Activated T-cell treated with anti-CD3 and anti-CD28 coated beads, Interleukin-2, amount 50 U/mL, for 4 hours (primary cell): ENCODE measurements around the gene FA2H. TPM values are rescaled to one million over a fixed set of nuclear protein-coding genes. Genes with fewer than 3 reads are reported as not detected.
A peak's percentile ranks its signal among the peaks of the same experiment; 100 is the strongest.
"Not testable (repeated sequence)": the region's sequence is repeated elsewhere in the genome, so short reads cannot be mapped to it uniquely, and the experiment has no call there.

Experiments
- ATAC-seq, 2 donors: fragments of 200-7000 bp; cut with Tn5 transposase; one replicate each; pipeline ENCODE4 v1.10.0; 2021
- DNase-seq: peaks from one replicate; pipeline ENCODE4 v3.0.0-alpha.2; 2020
- H3K27me3 Mint-ChIP-seq: one replicate; pipeline ENCODE4 v1.8.0; 2021; ENCODE audit warnings: low read depth, mixed read lengths
- H3K36me3 Mint-ChIP-seq: one replicate; pipeline ENCODE4 v1.8.0; 2022; ENCODE audit warnings: mixed read lengths; ENCODE audit not compliant: insufficient read depth
- H3K4me1 Mint-ChIP-seq: one replicate; pipeline ENCODE4 v1.8.0; 2021; ENCODE audit warnings: low read depth, mixed read lengths
- H3K4me3 Mint-ChIP-seq: one replicate; pipeline ENCODE4 v1.8.0; 2021; ENCODE audit warnings: mild to moderate bottlenecking, moderate library complexity, mixed read lengths
- H3K9me3 Mint-ChIP-seq: one replicate; pipeline ENCODE4 v1.8.0; 2021; ENCODE audit warnings: mixed read lengths
- total RNA-seq, 3 donors: library from RNA; stranded (reverse); gene quantifications; one replicate each; pipeline ENCODE4 v1.2.1, GENCODE V29; 2021

FA2H gene
- total RNA-seq, 3 donors from 2014 or later: 0.43 TPM; not detected in 2

DNA sequence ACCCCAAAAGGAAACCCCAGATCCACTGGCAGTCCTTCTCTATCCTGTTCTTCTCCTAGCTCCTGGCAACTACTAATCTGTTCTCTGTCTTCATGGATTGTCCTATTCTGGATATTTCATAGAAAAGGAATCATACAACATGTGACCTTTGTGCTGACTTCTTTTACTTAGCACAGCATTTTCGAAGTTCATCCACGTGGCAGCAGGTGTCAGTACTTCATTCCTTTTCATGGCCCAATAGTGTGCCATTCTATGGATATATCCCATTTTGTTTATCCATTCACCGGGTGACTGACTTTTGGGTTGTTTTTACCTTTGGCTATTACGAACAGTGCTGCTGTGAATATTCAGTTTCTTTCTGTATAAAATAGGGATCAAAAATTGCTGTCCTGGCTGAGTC, 10.4 kb upstream of the FA2H start:
- Mint-ChIP-seq H3K27me3 (peaks cover 9% of the 10 kb centered on the region), H3K4me1 (no peaks in the 10 kb centered on the region), H3K36me3 (peaks cover 1% of the 10 kb centered on the region), H3K9me3 (no peaks in the 10 kb centered on the region), H3K4me3 (no peak overlapping the region)
- ATAC-seq: no peak
- DNase-seq: no peak

DNA sequence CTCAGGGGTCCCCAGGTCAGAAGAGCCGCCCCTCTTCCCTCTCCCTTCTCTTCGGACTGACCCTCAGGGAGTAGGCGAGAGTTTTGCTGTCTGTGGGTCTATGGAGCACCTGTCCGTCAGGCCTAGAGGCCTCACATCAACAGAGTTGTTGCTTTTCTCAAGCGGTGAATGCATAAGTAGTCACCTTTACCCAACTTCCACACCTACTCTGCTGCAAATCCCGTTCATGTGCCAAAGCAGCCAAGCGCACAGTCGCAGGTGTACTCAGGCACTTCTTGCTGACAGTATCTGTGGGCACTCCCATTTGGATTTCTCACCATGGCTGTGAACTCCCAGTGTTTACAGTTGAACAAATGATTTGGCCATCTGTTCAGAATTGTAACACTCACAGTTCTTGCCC, 4.0 kb upstream of the FA2H start:
- ATAC-seq (no peak), DNase-seq (no peak)
- no peaks in the 10 kb centered on the region for H3K36me3 Mint-ChIP-seq
- H3K9me3 Mint-ChIP-seq: no peaks in the 10 kb centered on the region
- H3K4me3 Mint-ChIP-seq: no peak overlapping the region
- H3K4me1 Mint-ChIP-seq: peaks cover 10% of the 10 kb centered on the region
- peaks cover 24% of the 10 kb centered on the region for H3K27me3 Mint-ChIP-seq

- Mint-ChIP-seq H3K36me3 (no peaks in the 10 kb centered on the region), H3K27me3 (peaks cover 38% of the 10 kb centered on the region), H3K4me1 (peaks cover 10% of the 10 kb centered on the region), H3K4me3 (no peak overlapping the region), H3K9me3 (no peaks in the 10 kb centered on the region)
- DNase-seq: no peak
- no peak for ATAC-seq
Observed at GRCh38 chr16:74776926-74777325, 2.3 kb upstream of the FA2H start.

- ATAC-seq: no peak
- no peaks in the 10 kb centered on the region for H3K36me3 Mint-ChIP-seq
- H3K4me3 Mint-ChIP-seq: peak overlapping the region; percentile 3
- no peaks in the 10 kb centered on the region for H3K9me3 Mint-ChIP-seq
- peaks cover 10% of the 10 kb centered on the region for H3K4me1 Mint-ChIP-seq
- H3K27me3 Mint-ChIP-seq: peaks cover 39% of the 10 kb centered on the region
- DNase-seq: no peak
Observed at GRCh38 chr16:74775255-74775654, 635 bp upstream of the FA2H start.

DNA sequence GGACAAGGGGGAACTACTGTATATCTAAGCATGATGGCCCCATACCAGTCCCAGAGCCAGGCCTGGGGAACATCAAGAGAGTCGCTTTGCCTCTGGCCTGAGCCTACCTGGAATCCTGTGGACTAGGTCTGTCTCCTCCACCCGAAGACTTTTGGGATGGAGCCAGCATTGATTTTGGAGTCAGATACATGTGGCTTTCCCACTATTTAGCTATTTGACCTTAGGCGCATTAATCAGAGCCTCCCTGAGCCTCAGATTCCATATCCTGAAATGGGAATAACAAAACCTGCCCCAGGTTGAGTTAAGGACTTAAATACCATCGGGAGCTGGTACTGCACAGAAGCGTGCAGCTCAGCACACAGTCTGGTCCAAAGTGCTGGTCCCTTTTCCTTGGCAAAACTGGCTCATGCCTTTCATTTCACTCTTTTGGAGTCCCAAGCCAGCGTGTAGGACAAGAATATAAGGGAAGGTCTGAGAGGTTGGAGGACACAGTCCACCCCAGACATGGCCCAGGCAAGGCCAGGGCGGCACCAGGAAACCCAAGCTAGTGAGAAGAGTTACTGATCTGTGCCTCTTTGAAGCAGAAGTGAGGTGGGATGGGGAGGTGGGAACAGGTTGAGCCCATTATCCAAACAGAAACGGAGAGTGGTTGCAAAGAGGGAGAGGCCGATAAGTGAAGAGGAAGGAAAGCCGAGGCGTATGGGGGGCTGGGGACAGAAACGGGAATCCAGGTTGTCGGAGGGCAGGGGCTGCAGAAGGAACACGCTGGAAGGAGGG, 986 bp downstream of the FA2H start:
- Mint-ChIP-seq H3K4me3 (peak overlapping the region; percentile 64), H3K36me3 (no peaks in the 10 kb centered on the region), H3K9me3 (no peaks in the 10 kb centered on the region), H3K27me3 (peaks cover 39% of the 10 kb centered on the region), H3K4me1 (peaks cover 10% of the 10 kb centered on the region)
- ATAC-seq (no peak), DNase-seq (no peak)

GRCh38 chr16:74771656-74772315, 2.8 kb downstream of the FA2H start:
- ATAC-seq (no peak), DNase-seq (no peak)
- Mint-ChIP-seq H3K4me1 (peaks cover 10% of the 10 kb centered on the region), H3K27me3 (peaks cover 43% of the 10 kb centered on the region), H3K4me3 (no peak overlapping the region), H3K9me3 (no peaks in the 10 kb centered on the region), H3K36me3 (no peaks in the 10 kb centered on the region)

- ATAC-seq (no peak), DNase-seq (no peak)
- Mint-ChIP-seq H3K27me3 (peaks cover 47% of the 10 kb centered on the region), H3K9me3 (no peaks in the 10 kb centered on the region), H3K4me1 (peaks cover 10% of the 10 kb centered on the region), H3K36me3 (no peaks in the 10 kb centered on the region), H3K4me3 (no peak overlapping the region)
Observed at GRCh38 chr16:74770831-74771526, 3.6 kb downstream of the FA2H start.

- no peaks in the 10 kb centered on the region for H3K36me3 Mint-ChIP-seq
- peaks cover 6% of the 10 kb centered on the region for H3K4me1 Mint-ChIP-seq
- H3K27me3 Mint-ChIP-seq: peaks cover 48% of the 10 kb centered on the region
- no peak for DNase-seq
- no peak overlapping the region for H3K4me3 Mint-ChIP-seq
- no peaks in the 10 kb centered on the region for H3K9me3 Mint-ChIP-seq
- no peak for ATAC-seq
Observed at GRCh38 chr16:74769586-74770190, 4.9 kb downstream of the FA2H start.

GRCh38 chr16:74768239-74768638, 6.4 kb downstream of the FA2H start:
- no peak for ATAC-seq
- Mint-ChIP-seq H3K27me3 (peaks cover 44% of the 10 kb centered on the region), H3K9me3 (no peaks in the 10 kb centered on the region), H3K4me1 (no peaks in the 10 kb centered on the region), H3K4me3 (no peak overlapping the region), H3K36me3 (no peaks in the 10 kb centered on the region)
- DNase-seq: no peak

GRCh38 chr16:74767749-74768148, 6.9 kb downstream of the FA2H start:
- H3K27me3 Mint-ChIP-seq: peaks cover 41% of the 10 kb centered on the region
- H3K9me3 Mint-ChIP-seq: no peaks in the 10 kb centered on the region
- H3K36me3 Mint-ChIP-seq: no peaks in the 10 kb centered on the region
- ATAC-seq (no peak), DNase-seq (no peak)
- H3K4me3 Mint-ChIP-seq: no peak overlapping the region
- no peaks in the 10 kb centered on the region for H3K4me1 Mint-ChIP-seq

- Mint-ChIP-seq H3K4me3 (no peak overlapping the region), H3K27me3 (peaks cover 40% of the 10 kb centered on the region), H3K4me1 (no peaks in the 10 kb centered on the region), H3K36me3 (no peaks in the 10 kb centered on the region), H3K9me3 (no peaks in the 10 kb centered on the region)
- ATAC-seq: no peak
- DNase-seq: no peak
Observed at GRCh38 chr16:74766729-74767128, 7.9 kb downstream of the FA2H start.

GRCh38 chr16:74764184-74764583, 10.4 kb downstream of the FA2H start:
- ATAC-seq, H3K9me3 Mint-ChIP-seq, DNase-seq, H3K36me3 Mint-ChIP-seq, H3K4me1 Mint-ChIP-seq, H3K4me3 Mint-ChIP-seq: not testable (repeated sequence)
- H3K27me3 Mint-ChIP-seq: peaks cover 43% of the 10 kb centered on the region

GRCh38 chr16:74761665-74762064, 13.0 kb downstream of the FA2H start:
- DNase-seq (no peak), ATAC-seq (no peak)
- no peak overlapping the region for H3K4me3 Mint-ChIP-seq
- no peaks in the 10 kb centered on the region for H3K36me3 Mint-ChIP-seq
- peaks cover 35% of the 10 kb centered on the region for H3K27me3 Mint-ChIP-seq
- H3K9me3 Mint-ChIP-seq: no peaks in the 10 kb centered on the region
- H3K4me1 Mint-ChIP-seq: no peaks in the 10 kb centered on the region

DNA sequence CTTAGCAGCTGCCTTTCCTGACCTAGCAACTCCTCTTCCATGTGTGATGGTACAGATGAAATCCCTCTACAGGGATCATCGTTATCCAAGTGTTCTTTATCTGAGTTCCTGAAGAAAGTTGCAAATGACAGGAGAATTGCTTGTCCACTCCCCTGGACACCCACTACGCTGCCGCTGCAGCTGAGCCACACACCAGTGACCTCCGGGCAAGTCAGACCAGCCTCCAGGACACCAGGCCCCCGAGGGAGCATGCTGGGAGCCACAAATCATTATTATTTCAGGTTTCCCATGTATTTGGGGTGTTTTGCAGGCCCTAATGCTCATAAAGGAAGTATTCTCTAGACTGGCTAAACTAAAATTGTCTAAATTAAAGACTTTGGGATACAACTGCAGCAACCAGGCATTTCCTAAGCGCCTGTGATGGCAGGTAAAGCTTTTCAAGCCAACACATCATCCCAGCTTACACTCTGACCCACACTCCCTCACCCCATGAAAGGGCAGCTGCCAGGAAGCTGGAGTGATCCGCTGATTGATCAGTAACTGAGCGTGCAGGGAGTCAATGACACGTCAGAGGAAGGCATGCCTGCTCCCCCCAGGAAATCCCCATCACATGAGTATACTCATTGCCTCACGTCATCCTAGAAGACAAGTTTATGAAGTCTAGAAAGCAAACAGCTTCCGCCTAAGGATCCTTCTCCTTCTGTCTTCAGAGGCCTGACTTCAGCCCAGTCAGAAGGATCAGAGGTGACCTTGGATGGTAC, 14.4 kb downstream of the FA2H start:
- no peak overlapping the region for H3K4me3 Mint-ChIP-seq
- H3K27me3 Mint-ChIP-seq: peaks cover 21% of the 10 kb centered on the region
- DNase-seq (no peak), ATAC-seq (peak in 1 of 2 donors; percentile 23)
- H3K4me1 Mint-ChIP-seq: no peaks in the 10 kb centered on the region
- no peaks in the 10 kb centered on the region for H3K9me3 Mint-ChIP-seq
- H3K36me3 Mint-ChIP-seq: no peaks in the 10 kb centered on the region
